Measurements from ENCODE around the gene BPIFA3. TPM values are rescaled to one million over a fixed set of nuclear protein-coding genes. Genes with fewer than 3 reads are reported as not detected.

BPIFA3 gene
- total RNA-seq, 1 experiment from 2014 or later, result not detected

- BruUV-seq (replicated peaks), result no TSS peak
- no peak for DNase-seq
- no peaks in the 10 kb centered on the region for H3K9me3 Mint-ChIP-seq (ENCODE audit: low read depth, unreplicated experiment)
- no peak overlapping the region for H3K27ac Mint-ChIP-seq (ENCODE audit: unreplicated experiment)
- no peak overlapping the region for H3K4me3 Mint-ChIP-seq (ENCODE audit: low read depth, unreplicated experiment)
- peaks cover 95% of the 10 kb centered on the region for H3K27me3 Mint-ChIP-seq (ENCODE audit: unreplicated experiment)
- no peaks in the 10 kb centered on the region for H3K36me3 Mint-ChIP-seq (ENCODE audit: insufficient read depth, unreplicated experiment)
- no peak for TF ChIP-seq CTCF (IDR thresholded peaks at IDR 0.05; ENCODE audit: unreplicated experiment)
- CTCF ChIA-PET, result interaction anchor here (1.1 kb wide), 1 partner anchor 31 kb away, joined by 4 read pairs; no protein-coding TSS in a partner anchor
- intact Hi-C loops (cut with micrococcal nuclease; ENCODE audit: unreplicated experiment), result no loop called here
- H3K4me1 Mint-ChIP-seq (ENCODE audit: low read depth, unreplicated experiment), result no peaks in the 10 kb centered on the region
These were observed 14.1 kb downstream of the BPIFA3 start for GRCh38 chr20:33231237-33231636.

- Mint-ChIP-seq H3K27me3 (ENCODE audit: unreplicated experiment) (peaks cover 95% of the 10 kb centered on the region), H3K4me1 (ENCODE audit: low read depth, unreplicated experiment) (no peaks in the 10 kb centered on the region), H3K4me3 (ENCODE audit: low read depth, unreplicated experiment) (no peak overlapping the region), H3K36me3 (ENCODE audit: insufficient read depth, unreplicated experiment) (no peaks in the 10 kb centered on the region), H3K9me3 (ENCODE audit: low read depth, unreplicated experiment) (no peaks in the 10 kb centered on the region), H3K27ac (ENCODE audit: unreplicated experiment) (no peak overlapping the region)
- CTCF ChIA-PET, result no interaction called here
- no TSS peak for BruUV-seq (replicated peaks)
- TF ChIP-seq CTCF (IDR thresholded peaks at IDR 0.05; ENCODE audit: unreplicated experiment), result no peak
- intact Hi-C loops (cut with micrococcal nuclease; ENCODE audit: unreplicated experiment), result loop anchor here (2.0 kb wide), 1 partner anchor 58 kb away; no protein-coding TSS in a partner anchor
- no peak for DNase-seq
These were observed 15.4 kb downstream of the BPIFA3 start for GRCh38 chr20:33232486-33233072.

GRCh38 chr20:33233129-33233774 lies 16.1 kb downstream of the BPIFA3 start:
- Mint-ChIP-seq H3K4me3 (ENCODE audit: low read depth, unreplicated experiment) (no peak overlapping the region), H3K27me3 (ENCODE audit: unreplicated experiment) (peaks cover 95% of the 10 kb centered on the region), H3K4me1 (ENCODE audit: low read depth, unreplicated experiment) (no peaks in the 10 kb centered on the region), H3K9me3 (ENCODE audit: low read depth, unreplicated experiment) (no peaks in the 10 kb centered on the region), H3K27ac (ENCODE audit: unreplicated experiment) (no peak overlapping the region), H3K36me3 (ENCODE audit: insufficient read depth, unreplicated experiment) (no peaks in the 10 kb centered on the region)
- DNase-seq, result peak; percentile 27
- TF ChIP-seq CTCF (IDR thresholded peaks at IDR 0.05; ENCODE audit: unreplicated experiment), result no peak
- CTCF ChIA-PET, result no interaction called here
- intact Hi-C loops (cut with micrococcal nuclease; ENCODE audit: unreplicated experiment), result loop anchor here (2.0 kb wide), 1 partner anchor 58 kb away; no protein-coding TSS in a partner anchor
- BruUV-seq (replicated peaks), result no TSS peak

GRCh38 chr20:33234050-33234449 lies 16.9 kb downstream of the BPIFA3 start:
- TF ChIP-seq CTCF (IDR thresholded peaks at IDR 0.05; ENCODE audit: unreplicated experiment), result no peak
- no peaks in the 10 kb centered on the region for H3K4me1 Mint-ChIP-seq (ENCODE audit: low read depth, unreplicated experiment)
- peaks cover 99% of the 10 kb centered on the region for H3K27me3 Mint-ChIP-seq (ENCODE audit: unreplicated experiment)
- no peak for DNase-seq
- intact Hi-C loops (cut with micrococcal nuclease; ENCODE audit: unreplicated experiment), result no loop called here
- H3K4me3 Mint-ChIP-seq (ENCODE audit: low read depth, unreplicated experiment), result no peak overlapping the region
- no peaks in the 10 kb centered on the region for H3K9me3 Mint-ChIP-seq (ENCODE audit: low read depth, unreplicated experiment)
- no TSS peak for BruUV-seq (replicated peaks)
- H3K27ac Mint-ChIP-seq (ENCODE audit: unreplicated experiment), result no peak overlapping the region
- CTCF ChIA-PET, result no interaction called here
- no peaks in the 10 kb centered on the region for H3K36me3 Mint-ChIP-seq (ENCODE audit: insufficient read depth, unreplicated experiment)

Measured in Calu3 (cell line).